Natural killer cell (primary cell): ENCODE results near the gene KAZN. TPM values are rescaled to one million over a fixed set of nuclear protein-coding genes. Genes with fewer than 3 reads are reported as not detected.

Source experiments
- ATAC-seq, 3 donors: fragments of 150-1000 bp in 2 of 3; fragments of 200-7000 bp in 1 of 3; cut with Tn5 transposase; 1 replicate in 1 of 3; 2 replicates in 2 of 3; pipeline ENCODE4 v1.10.0; 2021; ENCODE audit warnings: mild to moderate bottlenecking in 2 of 3, moderate library complexity in 2 of 3
- DNase-seq, 2 donors: peaks; one replicate each; pipeline versions ENCODE4 v3.0.0 to v3.0.0-alpha.2; 2013 to 2021; ENCODE audit warnings: mixed read lengths in 1 of 2
- H3K27ac ChIP-seq: one replicate; pipeline ENCODE4 v1.5.1; 2013; ENCODE audit warnings: mild to moderate bottlenecking, low read length
- H3K27me3 ChIP-seq: one replicate; pipeline ENCODE4 v1.6.1; 2013; ENCODE audit warnings: low read length; ENCODE audit not compliant: control insufficient read depth, insufficient read depth
- H3K36me3 ChIP-seq: one replicate; pipeline ENCODE4 v1.6.1; 2013; ENCODE audit warnings: low read length; ENCODE audit not compliant: control insufficient read depth, insufficient read depth
- H3K4me1 ChIP-seq: one replicate; pipeline ENCODE4 v1.6.1; 2013; ENCODE audit warnings: low read length; ENCODE audit not compliant: control insufficient read depth, insufficient read depth
- H3K4me3 ChIP-seq: one replicate; pipeline ENCODE4 v1.5.1; 2013; ENCODE audit warnings: low read length
- H3K9me3 ChIP-seq: one replicate; pipeline ENCODE4 v1.6.1; 2013; ENCODE audit warnings: low read length; ENCODE audit not compliant: control insufficient read depth, insufficient read depth
- H3K27ac Mint-ChIP-seq, 2 donors: one replicate each; pipeline ENCODE4 v1.8.0; 2022; ENCODE audit warnings: mild to moderate bottlenecking in 2 of 2, mixed read lengths in 2 of 2, moderate library complexity in 1 of 2
- H3K27me3 Mint-ChIP-seq, 2 donors: one replicate each; pipeline ENCODE4 v1.8.0; 2022; ENCODE audit warnings: low read depth in 2 of 2, mixed read lengths in 2 of 2
- H3K36me3 Mint-ChIP-seq: one replicate; pipeline ENCODE4 v1.8.0; 2022; ENCODE audit warnings: mixed read lengths
- H3K4me1 Mint-ChIP-seq, 2 donors: one replicate each; pipeline ENCODE4 v1.8.0; 2022; ENCODE audit warnings: mixed read lengths in 2 of 2
- H3K4me3 Mint-ChIP-seq: one replicate; pipeline ENCODE4 v1.8.0; 2022; ENCODE audit warnings: mild to moderate bottlenecking, moderate library complexity, mixed read lengths
- H3K9me3 Mint-ChIP-seq, 2 donors: one replicate each; pipeline ENCODE4 v1.8.0; 2022; ENCODE audit warnings: mixed read lengths in 2 of 2
- CTCF ChIP-seq: fragments of 200-600 bp; IDR thresholded peaks from one replicate; pipeline ENCODE4 v1.8.0; 2022; ENCODE audit warnings: antibody characterized with exemption
- WGBS: methylation state at CpG from one replicate; pipeline ENCODE4 v1.1.7; 2013; ENCODE audit warnings: missing lambda C conversion rate; ENCODE audit not compliant: insufficient coverage; 5-methylcytosine and 5-hydroxymethylcytosine counted together
- intact Hi-C: fragments of 100-400 bp; cut with micrococcal nuclease; formaldehyde crosslinking; loops from one replicate; pipeline ENCODE4 v1.14.2; 2022
- total RNA-seq, 4 donors: library from RNA; stranded (reverse); fragments of 120-200 nt in 1 of 4; gene quantifications; one replicate each; pipeline versions ENCODE4 v1.2.3 to v1.2.4, GENCODE V29; 2013 to 2022

The KAZN gene
- total RNA-seq, 3 donors from 2014 or later (not counting 1 experiment from before 2014, with no cell fraction given) = 1.2 to 2.0 (median 1.7) TPM

- WGBS = 88% methylated on average over 7 of the region's 7 CpGs
- Mint-ChIP-seq H3K4me3 (no peak overlapping the region), H3K27me3 (peaks cover 3 to 18% of the 10 kb centered on the region in 2 donors), H3K9me3 (no peaks in the 10 kb centered on the region), H3K4me1 (no peaks in the 10 kb centered on the region), H3K36me3 (no peaks in the 10 kb centered on the region), H3K27ac (no peak overlapping the region)
- DNase-seq = no peak
- no peak overlapping the region for H3K27ac ChIP-seq
- no peaks in the 10 kb centered on the region for H3K4me1 ChIP-seq
- no peak overlapping the region for H3K4me3 ChIP-seq
- H3K9me3 ChIP-seq = no peaks in the 10 kb centered on the region
- H3K36me3 ChIP-seq = no peaks in the 10 kb centered on the region
- no peak for TF ChIP-seq CTCF
- no peaks in the 10 kb centered on the region for H3K27me3 ChIP-seq
- intact Hi-C loops = loop anchor here (5.0 kb wide), 1 partner anchor 319 kb away; no protein-coding TSS in a partner anchor
- ATAC-seq = no peak
Measured at GRCh38 chr1:14783592-14783886, 185.1 kb downstream of the KAZN start.

- H3K36me3 Mint-ChIP-seq = no peaks in the 10 kb centered on the region
- H3K4me1 Mint-ChIP-seq = no peaks in the 10 kb centered on the region
- H3K4me3 ChIP-seq = no peak overlapping the region
- H3K9me3 Mint-ChIP-seq = no peaks in the 10 kb centered on the region
- no peak overlapping the region for H3K27ac Mint-ChIP-seq
- H3K27me3 Mint-ChIP-seq = peaks cover 6 to 18% of the 10 kb centered on the region in 2 donors
- H3K4me3 Mint-ChIP-seq = no peak overlapping the region
- H3K27ac ChIP-seq = no peak overlapping the region
- no peaks in the 10 kb centered on the region for H3K36me3 ChIP-seq
- no peaks in the 10 kb centered on the region for H3K27me3 ChIP-seq
- DNase-seq (no peak), ATAC-seq (no peak)
- H3K4me1 ChIP-seq = no peaks in the 10 kb centered on the region
- 85% methylated on average over 15 of the region's 16 CpGs for WGBS
- H3K9me3 ChIP-seq = no peaks in the 10 kb centered on the region
- TF ChIP-seq CTCF = no peak
- intact Hi-C loops = loop anchor here (5.0 kb wide), 1 partner anchor 317 kb away; no protein-coding TSS in a partner anchor
Measured at GRCh38 chr1:14784790-14785773, 186.6 kb downstream of the KAZN start.

GRCh38 chr1:14786109-14786675 is 187.7 kb downstream of the KAZN start:
- H3K4me1 Mint-ChIP-seq = no peaks in the 10 kb centered on the region
- peaks cover 8 to 10% of the 10 kb centered on the region in 2 donors for H3K27me3 Mint-ChIP-seq
- Histone ChIP-seq H3K27ac (no peak overlapping the region), H3K27me3 (no peaks in the 10 kb centered on the region), H3K4me3 (no peak overlapping the region), H3K9me3 (no peaks in the 10 kb centered on the region), H3K4me1 (no peaks in the 10 kb centered on the region), H3K36me3 (no peaks in the 10 kb centered on the region)
- H3K27ac Mint-ChIP-seq = no peak overlapping the region
- no peak for DNase-seq
- no peaks in the 10 kb centered on the region for H3K36me3 Mint-ChIP-seq
- no peak overlapping the region for H3K4me3 Mint-ChIP-seq
- no peaks in the 10 kb centered on the region for H3K9me3 Mint-ChIP-seq
- intact Hi-C loops = no loop called here
- no peak for TF ChIP-seq CTCF
- no peak for ATAC-seq
- 87% methylated on average over 9 of the region's 9 CpGs for WGBS
